HepG2 (cell line): Measurements from ENCODE around the gene EIF5A2. TPM values are rescaled to one million over a fixed set of nuclear protein-coding genes. Genes with fewer than 3 reads are reported as not detected.

Experiments
- BHLHE40 ChIP-seq: IDR thresholded peaks from 2 replicates; pipeline ENCODE4 v1.6.1; 2011; ENCODE audit warnings: low read length, improper control_type of control experiment
- GATA4 ChIP-seq: sonication (generic); IDR thresholded peaks from 2 replicates; pipeline ENCODE4 v1.6.1; 2016; ENCODE audit warnings: antibody characterized with exemption, low read depth, borderline replicate concordance
- HOXA5 ChIP-seq: sonication (generic); formaldehyde crosslinking; IDR thresholded peaks from 2 replicates; pipeline ENCODE4 v1.4.0; 2020; ENCODE audit warnings: missing genetic modification reagents
- MIER3 ChIP-seq: IDR thresholded peaks from 2 replicates; pipeline ENCODE4 v1.6.1; 2016; ENCODE audit warnings: missing compliant biosample characterization, borderline replicate concordance
- MXD1 ChIP-seq: sonication (generic); formaldehyde crosslinking; IDR thresholded peaks from 2 replicates; pipeline ENCODE4 v1.4.0; 2020; ENCODE audit warnings: mild to moderate bottlenecking, missing genetic modification reagents
- PBX2 ChIP-seq: IDR thresholded peaks from 2 replicates; pipeline ENCODE4 v1.6.1; 2016; ENCODE audit warnings: control low read depth
- POLR2G ChIP-seq: fragments of 200-400 bp; formaldehyde crosslinking; IDR thresholded peaks from 2 replicates; pipeline ENCODE4 v1.6.1; 2018; ENCODE audit warnings: mild to moderate bottlenecking, low read depth, low read length, moderate library complexity
- THAP11 ChIP-seq: IDR thresholded peaks from 2 replicates; pipeline ENCODE4 v1.6.1; 2016; ENCODE audit warnings: missing biosample characterization, missing genetic modification reagents
- ZBED4 ChIP-seq: sonication (generic); formaldehyde crosslinking; IDR thresholded peaks from 2 replicates; pipeline ENCODE4 v1.4.0; 2020; ENCODE audit warnings: missing genetic modification reagents, borderline replicate concordance
- ZBTB37 ChIP-seq: sonication (generic); formaldehyde crosslinking; IDR thresholded peaks from 2 replicates; pipeline ENCODE4 v1.4.0; 2020; ENCODE audit warnings: mild to moderate bottlenecking, missing genetic modification reagents
- ZNF350 ChIP-seq: sonication (generic); formaldehyde crosslinking; IDR thresholded peaks from 2 replicates; pipeline ENCODE4 v1.4.0; 2020; ENCODE audit warnings: mild to moderate bottlenecking, low read depth, missing genetic modification reagents, borderline replicate concordance
- polyA plus RNA-seq, 8 experiments: library from polyadenylated mRNA; depleted of rRNA in 3 of 8; stranded (reverse) in 7 of 8; unstranded in 1 of 8; fragments of >200 nt; fragmentation: Illumina TruSeq in 4 of 8; extraction: Trizol in 4 of 8; gene quantifications; 2 replicates each; pipeline versions ENCODE4 v1.2.1 to v1.2.3, GENCODE V29; 2011 to 2016; ENCODE audit warnings: low read depth in 4 of 8, missing spikeins in 1 of 8, mixed read lengths in 1 of 8; ENCODE audit not compliant: insufficient read depth in 1 of 8
- total RNA-seq, 5 experiments: library from RNA; depleted of rRNA; stranded (reverse); fragments of >200 nt; fragmentation: Illumina TruSeq; extraction: Trizol; gene quantifications; 2 replicates each; pipeline ENCODE4 v1.2.3, GENCODE V29; 2016; ENCODE audit warnings: low read depth in 1 of 5
- TF ChIP-seq, protein P1 (sequence below): IDR thresholded peaks from 2 replicates; pipeline ENCODE4 v1.6.1; 2016
- TF ChIP-seq, protein P2 (sequence below): sonication (generic); formaldehyde crosslinking; IDR thresholded peaks from 2 replicates; pipeline ENCODE4 v1.4.0; 2020; ENCODE audit warnings: missing genetic modification reagents, mild to moderate bottlenecking, borderline replicate concordance
- TF ChIP-seq, protein P3 (sequence below): sonication (generic); formaldehyde crosslinking; IDR thresholded peaks from 2 replicates; pipeline ENCODE4 v1.8.1; 2023; ENCODE audit warnings: mild to moderate bottlenecking, missing genetic modification reagents
- TF ChIP-seq, protein P4 (sequence below), 2 experiments: fragments of 450-650 bp in 1 of 2; sonication (generic) in 1 of 2; formaldehyde crosslinking; IDR thresholded peaks; 2 replicates each; pipeline versions ENCODE4 v1.5.0 to v1.8.0; 2020 to 2022; ENCODE audit warnings: mild to moderate bottlenecking in 1 of 2, missing genetic modification reagents in 1 of 2

EIF5A2 gene
- total and polyA plus RNA-seq, 2 of the 13 experiments (the other 11 are each of a cell fraction or from before 2014, with no cell fraction given), result 3.5 to 9.4 TPM

DNA sequence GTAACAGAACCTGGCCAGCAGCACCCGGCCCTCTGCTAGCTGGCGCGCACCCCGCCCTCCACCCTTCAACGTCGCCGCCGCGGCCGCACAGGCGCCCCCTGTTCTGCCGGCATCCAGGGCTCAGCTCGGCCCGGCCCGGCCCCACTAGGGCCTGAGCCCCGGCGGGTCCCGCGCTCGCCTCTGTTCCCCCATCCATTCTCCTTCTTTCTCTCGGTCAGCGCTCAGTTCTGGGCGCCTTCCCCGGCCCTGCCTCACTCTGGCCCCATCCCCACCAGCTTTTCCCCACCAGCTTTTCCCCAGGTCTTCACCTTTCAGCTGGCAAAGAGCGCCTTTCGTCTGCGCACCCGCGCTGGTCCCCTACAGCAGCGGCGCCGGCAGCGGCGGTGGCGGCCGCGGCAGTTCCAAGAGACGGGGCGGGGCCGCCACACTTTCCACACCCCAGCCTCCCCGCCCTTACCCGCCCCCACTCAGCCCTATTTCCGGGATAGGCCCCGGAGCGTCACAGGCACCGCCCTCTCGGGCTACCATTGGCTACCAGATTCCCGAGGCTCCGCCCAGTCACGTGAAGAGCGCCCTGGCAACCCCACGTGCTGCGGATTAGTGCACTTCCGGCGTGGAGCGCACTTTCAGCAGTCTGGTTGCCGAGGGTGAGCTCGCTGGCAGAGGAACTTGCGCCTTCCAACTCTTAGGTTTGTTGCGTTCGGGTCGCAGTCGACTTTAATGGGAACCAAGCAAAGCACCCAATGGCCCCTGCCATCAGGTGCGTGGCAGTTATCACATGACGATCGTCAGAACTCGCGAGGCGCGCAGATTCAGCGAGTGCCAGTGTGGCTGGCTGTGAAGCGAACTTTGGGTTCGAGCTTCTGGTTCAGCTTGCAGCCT lies at the start of gene EIF5A2 (continued):
- peak; percentile 66; the same call in 1 of the 2 replicates for TF ChIP-seq ZNF350 (CRISPR knock-in tag)
- peak; percentile 100 for TF ChIP-seq BHLHE40
- TF ChIP-seq, protein P1, sequence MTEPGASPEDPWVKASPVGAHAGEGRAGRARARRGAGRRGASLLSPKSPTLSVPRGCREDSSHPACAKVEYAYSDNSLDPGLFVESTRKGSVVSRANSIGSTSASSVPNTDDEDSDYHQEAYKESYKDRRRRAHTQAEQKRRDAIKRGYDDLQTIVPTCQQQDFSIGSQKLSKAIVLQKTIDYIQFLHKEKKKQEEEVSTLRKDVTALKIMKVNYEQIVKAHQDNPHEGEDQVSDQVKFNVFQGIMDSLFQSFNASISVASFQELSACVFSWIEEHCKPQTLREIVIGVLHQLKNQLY (CRISPR knock-in tag), result peak; percentile 94
- TF ChIP-seq, protein P2, sequence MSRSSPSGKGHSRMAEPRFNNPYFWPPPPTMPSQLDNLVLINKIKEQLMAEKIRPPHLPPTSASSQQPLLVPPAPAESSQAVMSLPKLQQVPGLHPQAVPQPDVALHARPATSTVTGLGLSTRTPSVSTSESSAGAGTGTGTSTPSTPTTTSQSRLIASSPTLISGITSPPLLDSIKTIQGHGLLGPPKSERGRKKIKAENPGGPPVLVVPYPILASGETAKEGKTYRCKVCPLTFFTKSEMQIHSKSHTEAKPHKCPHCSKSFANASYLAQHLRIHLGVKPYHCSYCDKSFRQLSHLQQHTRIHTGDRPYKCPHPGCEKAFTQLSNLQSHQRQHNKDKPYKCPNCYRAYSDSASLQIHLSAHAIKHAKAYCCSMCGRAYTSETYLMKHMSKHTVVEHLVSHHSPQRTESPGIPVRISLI (CRISPR knock-in tag), result no peak
- TF ChIP-seq, protein P3, sequence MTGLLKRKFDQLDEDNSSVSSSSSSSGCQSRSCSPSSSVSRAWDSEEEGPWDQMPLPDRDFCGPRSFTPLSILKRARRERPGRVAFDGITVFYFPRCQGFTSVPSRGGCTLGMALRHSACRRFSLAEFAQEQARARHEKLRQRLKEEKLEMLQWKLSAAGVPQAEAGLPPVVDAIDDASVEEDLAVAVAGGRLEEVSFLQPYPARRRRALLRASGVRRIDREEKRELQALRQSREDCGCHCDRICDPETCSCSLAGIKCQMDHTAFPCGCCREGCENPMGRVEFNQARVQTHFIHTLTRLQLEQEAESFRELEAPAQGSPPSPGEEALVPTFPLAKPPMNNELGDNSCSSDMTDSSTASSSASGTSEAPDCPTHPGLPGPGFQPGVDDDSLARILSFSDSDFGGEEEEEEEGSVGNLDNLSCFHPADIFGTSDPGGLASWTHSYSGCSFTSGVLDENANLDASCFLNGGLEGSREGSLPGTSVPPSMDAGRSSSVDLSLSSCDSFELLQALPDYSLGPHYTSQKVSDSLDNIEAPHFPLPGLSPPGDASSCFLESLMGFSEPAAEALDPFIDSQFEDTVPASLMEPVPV (CRISPR knock-in tag), result peak; percentile 16; the same call in 1 of the 2 replicates
- TF ChIP-seq GATA4, result no peak
- TF ChIP-seq HOXA5 (CRISPR knock-in tag), result peak; percentile 86
- TF ChIP-seq MIER3 (CRISPR knock-in tag), result peak; percentile 24; the same call in 1 of the 2 replicates
- peak; percentile 60 for TF ChIP-seq THAP11 (CRISPR knock-in tag)
- TF ChIP-seq ZBTB37 (CRISPR knock-in tag), result 0 out of 2 replicates have a peak, but pooled peaks have one; percentile 21
- TF ChIP-seq PBX2 (CRISPR knock-in tag), result no peak
- TF ChIP-seq POLR2G, result peak; percentile 63
- TF ChIP-seq, protein P4, sequence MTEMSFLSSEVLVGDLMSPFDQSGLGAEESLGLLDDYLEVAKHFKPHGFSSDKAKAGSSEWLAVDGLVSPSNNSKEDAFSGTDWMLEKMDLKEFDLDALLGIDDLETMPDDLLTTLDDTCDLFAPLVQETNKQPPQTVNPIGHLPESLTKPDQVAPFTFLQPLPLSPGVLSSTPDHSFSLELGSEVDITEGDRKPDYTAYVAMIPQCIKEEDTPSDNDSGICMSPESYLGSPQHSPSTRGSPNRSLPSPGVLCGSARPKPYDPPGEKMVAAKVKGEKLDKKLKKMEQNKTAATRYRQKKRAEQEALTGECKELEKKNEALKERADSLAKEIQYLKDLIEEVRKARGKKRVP (CRISPR knock-in tag; IDR thresholded peaks at IDR 0.05), result peak in 1 of 2 experiments; percentile 26; a peak in 1 of 4 replicates
- TF ChIP-seq ZBED4 (CRISPR knock-in tag), result peak; percentile 53; the same call in 1 of the 2 replicates
- peak; percentile 63; the same call in 1 of the 2 replicates for TF ChIP-seq MXD1 (CRISPR knock-in tag)
